K562 (cell line): ENCODE measurements around the gene FGF11. TPM values are rescaled to one million over a fixed set of nuclear protein-coding genes. Genes with fewer than 3 reads are reported as not detected.

ENCODE experiments used
- ATAC-seq: fragments of 200-7000 bp; cut with Tn5 transposase; 3 replicates; pipeline ENCODE4 v1.9.1; 2020; ENCODE audit warnings: moderate library complexity
- BruUV-seq: library from RNA; stranded (reverse); fragments of 400-500 nt; replicated peaks from 2 replicates; lab custom pipeline; 2021; lab: Mats Ljungman, UMichigan
- CTCF ChIA-PET: fragments of 300-600 bp; formaldehyde crosslinking; extraction: SDS; loops from one replicate; lab custom pipeline; 2021; ENCODE audit warnings: low intra/inter-chr PET ratio; lab: Yijun Ruan, JAX
- POLR2A ChIA-PET: fragments of 300-600, 350-650 bp; sonication (Branson Sonifier 250); formaldehyde crosslinking; extraction: SDS; loops from one replicate; lab custom pipeline; 2021; ENCODE audit warnings: antibody characterized with exemption, inconsistent platforms; lab: Yijun Ruan, JAX
- DNase-seq, 4 experiments: peaks; one replicate each; pipeline versions ENCODE4 v3.0.0 to v3.0.0-alpha.2; 2011 to 2018; ENCODE audit warnings: low spot score in 3 of 4, mixed read lengths in 3 of 4; ENCODE audit errors: extremely low read depth in 1 of 4
- FAIRE-seq: peaks from 2 replicates; lab custom pipeline; 2011; peaks lifted over from hg19 to GRCh38; lab: Jason Lieb, UNC
- H2AFZ ChIP-seq: 2 replicates; pipeline ENCODE4 v1.6.0; 2011; ENCODE audit warnings: low read depth, low read length, control low read depth, inconsistent platforms
- H3K27ac ChIP-seq: fragments of 200-600 bp; 3 replicates; pipeline ENCODE4 v1.8.0; 2011; ENCODE audit warnings: low read depth, mild to moderate bottlenecking, control low read depth, inconsistent platforms, low read length, moderate library complexity, mixed read lengths; ENCODE audit errors: extremely low read depth
- H3K27me3 ChIP-seq, 2 experiments: fragments of 300-600 bp in 1 of 2; 2 replicates in 1 of 2; 3 replicates in 1 of 2; pipeline versions ENCODE4 v1.6.0 to v1.8.0; 2011; ENCODE audit warnings: inconsistent platforms in 2 of 2, low read length in 2 of 2, mild to moderate bottlenecking in 1 of 2, mixed read lengths in 1 of 2, moderate library complexity in 1 of 2; ENCODE audit not compliant: control insufficient read depth in 2 of 2, insufficient read depth in 2 of 2
- H3K36me3 ChIP-seq: fragments of 300-600 bp; 3 replicates; pipeline ENCODE4 v1.8.0; 2011; ENCODE audit warnings: mild to moderate bottlenecking, low read length, inconsistent platforms; ENCODE audit not compliant: control insufficient read depth, insufficient read depth
- H3K4me1 ChIP-seq, 2 experiments: fragments of 200-600 bp in 1 of 2; replicated peaks in 1 of 2; 2 replicates in 1 of 2; 3 replicates in 1 of 2; pipeline versions ENCODE4 v1.5.1 to v1.8.0; 2011; ENCODE audit warnings: inconsistent platforms in 2 of 2, low read length in 2 of 2, mild to moderate bottlenecking in 1 of 2, mixed read lengths in 1 of 2, moderate library complexity in 1 of 2; ENCODE audit not compliant: control insufficient read depth in 2 of 2, insufficient read depth in 2 of 2
- H3K4me2 ChIP-seq: 2 replicates; pipeline ENCODE4 v1.6.1; 2011; ENCODE audit warnings: low read length, control low read depth, inconsistent platforms, mixed read lengths; ENCODE audit not compliant: insufficient read depth
- H3K4me3 ChIP-seq: fragments of 200-600 bp; sonication (generic), shearing (Covaris generic); 2 replicates; pipeline ENCODE4 v1.5.1; 2016; ENCODE audit warnings: control low read depth, inconsistent platforms
- H3K79me2 ChIP-seq: fragments of 200-600 bp; 3 replicates; pipeline ENCODE4 v1.8.0; 2011; ENCODE audit warnings: low read length, inconsistent platforms; ENCODE audit not compliant: control insufficient read depth, insufficient read depth
- H3K9ac ChIP-seq, 2 experiments: 2 replicates each; pipeline versions ENCODE4 v1.6.0 to v1.6.1; 2011; ENCODE audit warnings: low read depth in 2 of 2, low read length in 2 of 2, control low read depth in 1 of 2, inconsistent platforms in 1 of 2, mild to moderate bottlenecking in 1 of 2, mixed read lengths in 1 of 2; ENCODE audit not compliant: insufficient read depth in 1 of 2
- H3K9me1 ChIP-seq: one replicate; pipeline ENCODE4 v1.6.0; 2011; ENCODE audit warnings: inconsistent platforms, mild to moderate bottlenecking, low read length, moderate library complexity; ENCODE audit not compliant: control insufficient read depth, insufficient read depth
- H3K9me3 ChIP-seq: replicated peaks from 2 replicates; pipeline ENCODE4 v1.5.1; 2011; ENCODE audit warnings: low read depth, low read length, inconsistent platforms; ENCODE audit not compliant: control insufficient read depth, insufficient read depth
- H4K20me1 ChIP-seq: replicated peaks from 2 replicates; pipeline ENCODE4 v1.6.1; 2011; ENCODE audit warnings: low read length, inconsistent platforms, mixed read lengths; ENCODE audit not compliant: control insufficient read depth, insufficient read depth
- HMBOX1 ChIP-seq: sonication (generic); IDR thresholded peaks from 2 replicates; pipeline ENCODE4 v1.6.1; 2016
- IFI16 ChIP-seq: fragments of 250-450 bp; sonication (Bioruptor Pico); IDR thresholded peaks from 2 replicates; pipeline ENCODE4 v2.1.2; 2022; ENCODE audit warnings: mild to moderate bottlenecking, inconsistent platforms
- KLF16 ChIP-seq: IDR thresholded peaks from 2 replicates; pipeline ENCODE4 v1.6.1; 2016; ENCODE audit warnings: antibody characterized with exemption
- NELFE ChIP-seq: IDR thresholded peaks from 2 replicates; pipeline ENCODE4 v1.6.1; 2011; ENCODE audit warnings: mild to moderate bottlenecking; ENCODE audit not compliant: insufficient read depth, insufficient read length
- NFRKB ChIP-seq: fragments of 450-650 bp; IDR thresholded peaks from 2 replicates; pipeline ENCODE4 v1.6.1; 2016; ENCODE audit warnings: low read depth
- NR3C1 ChIP-seq: sonication (generic); formaldehyde crosslinking; IDR thresholded peaks from 2 replicates; pipeline ENCODE4 v1.8.1; 2022; ENCODE audit warnings: missing genetic modification reagents
- PRDM10 ChIP-seq: fragments of 450-650 bp; IDR thresholded peaks from 2 replicates; pipeline ENCODE4 v1.6.1; 2018; ENCODE audit not compliant: partially characterized antibody
- SNIP1 ChIP-seq: fragments of 450-650 bp; IDR thresholded peaks from 2 replicates; pipeline ENCODE4 v1.7.1; 2017; ENCODE audit warnings: low read depth, mild to moderate bottlenecking
- STAT6 ChIP-seq: sonication (generic); formaldehyde crosslinking; IDR thresholded peaks from 2 replicates; pipeline ENCODE4 v1.8.1; 2023; ENCODE audit warnings: mild to moderate bottlenecking, missing genetic modification reagents
- TAF9B ChIP-seq: fragments of 450-650 bp; IDR thresholded peaks from 2 replicates; pipeline ENCODE4 v1.6.1; 2018; ENCODE audit warnings: mild to moderate bottlenecking; ENCODE audit not compliant: partially characterized antibody
- YY1 ChIP-seq, 3 experiments: IDR thresholded peaks; 2 replicates each; pipeline ENCODE4 v1.6.1; 2011; ENCODE audit warnings: low read length in 2 of 3, mild to moderate bottlenecking in 2 of 3, moderate library complexity in 2 of 3, borderline replicate concordance in 1 of 3, control low read depth in 1 of 3, low read depth in 1 of 3; ENCODE audit not compliant: insufficient read depth in 3 of 3, insufficient replicate concordance in 2 of 3, control insufficient read depth in 1 of 3, insufficient read length in 1 of 3; ENCODE audit errors: extremely low read depth in 1 of 3
- ZFP36 ChIP-seq: fragments of 150-350 bp; IDR thresholded peaks from 2 replicates; pipeline ENCODE4 v1.6.1; 2018; ENCODE audit warnings: low read length, low read depth; ENCODE audit not compliant: partially characterized antibody
- ZNF174 ChIP-seq: fragments of 250-450 bp; sonication (Bioruptor Pico); IDR thresholded peaks from 2 replicates; pipeline ENCODE4 v1.4.0; 2020; ENCODE audit warnings: mild to moderate bottlenecking
- ZNF551 ChIP-seq: fragments of 250-450 bp; sonication (Bioruptor Pico); IDR thresholded peaks from 2 replicates; pipeline ENCODE4 v1.5.0; 2021; ENCODE audit warnings: mild to moderate bottlenecking, moderate library complexity
- ZNF586 ChIP-seq: fragments of 450-650 bp; formaldehyde crosslinking; conservative IDR thresholded peaks from 2 replicates; pipeline ENCODE4 v1.4.0; 2020; ENCODE audit warnings: mild to moderate bottlenecking, moderate library complexity
- WGBS: fragments of 100-300 bp; shearing (Covaris generic); methylation state at CpG from one replicate; pipeline ENCODE4 v1.1.6; 2016; ENCODE audit warnings: low coverage, mixed read lengths; ENCODE audit not compliant: insufficient coverage; ENCODE audit errors: missing lambda C conversion rate; 5-methylcytosine and 5-hydroxymethylcytosine counted together
- in situ Hi-C: fragments of 300-500 bp; cut with MboI; formaldehyde crosslinking; loops from 4 replicates; pipeline ENCODE4 v1.15.0; 2018; ENCODE audit warnings: inconsistent platforms, mixed read lengths
- intact Hi-C: fragments of 100-400 bp; cut with micrococcal nuclease; formaldehyde crosslinking; loops from 2 replicates; pipeline ENCODE4 v1.14.2; 2022
- polyA plus RNA-seq, 8 experiments: library from polyadenylated mRNA; depleted of rRNA in 4 of 8; stranded (reverse) in 5 of 8; unstranded in 3 of 8; fragments of >200 nt; fragmentation: Nextera tagmentation in 2 of 8; fragmentation: Illumina TruSeq in 1 of 8; extraction: Ambion mirVana in 2 of 8; extraction: Trizol in 1 of 8; gene quantifications; 2 replicates each; pipeline versions ENCODE4 v1.2.1 to v1.2.3, GENCODE V29; 2011 to 2014; ENCODE audit warnings: inconsistent platforms in 1 of 8, missing spikeins in 1 of 8
- total RNA-seq, 7 experiments: library from RNA; depleted of rRNA in 6 of 7; stranded (reverse); fragments of >200 nt in 6 of 7; fragmentation: Illumina TruSeq in 2 of 7; extraction: Trizol in 2 of 7; gene quantifications; 2 replicates each; pipeline versions ENCODE4 v1.2.1 to v1.2.3, GENCODE V29; 2011 to 2021; ENCODE audit warnings: low replicate concordance in 1 of 7

Gene FGF11
- total and polyA plus RNA-seq, 9 of the 15 experiments (the other 6 are each of a cell fraction or from before 2014, with no cell fraction given): 1.2 to 7.5 (median 3.0) TPM

GRCh38 chr17:7459961-7460545 lies 20.7 kb downstream of the FGF11 start:
- Histone ChIP-seq H3K9me1 (no peaks in the 10 kb centered on the region), H3K4me3 (no peak overlapping the region), H3K27me3 (no peaks in the 10 kb centered on the region), H3K4me1 (peaks cover 0 to 18% of the 10 kb centered on the region in 2 experiments; a peak in 3 of 5 replicates), H3K9me3 (no peaks in the 10 kb centered on the region), H3K27ac (no peak overlapping the region), H2AFZ (no peak overlapping the region), H4K20me1 (no peaks in the 10 kb centered on the region), H3K9ac (no peak overlapping the region), H3K36me3 (peaks cover 24% of the 10 kb centered on the region; the same call in 1 of the 3 replicates), H3K79me2 (no peaks in the 10 kb centered on the region; the same call in 2 of the 3 replicates), H3K4me2 (no peak overlapping the region)
- ATAC-seq: no peak
- FAIRE-seq: no peak
- DNase-seq: no peak
- WGBS: 93% methylated on average over 3 of the region's 3 CpGs
- ChIA-PET POLR2A (interaction anchor here (1.4 to 2.1 kb wide), 3 partner anchors 11 to 16 kb away, joined by 6 to 7 read pairs (median 6); no protein-coding TSS in a partner anchor), CTCF (no interaction called here)
- no TSS peak for BruUV-seq
- intact Hi-C loops: no loop called here
- in situ Hi-C loops: no loop called here
- TF ChIP-seq IFI16: no peak
- peak in 2 of 3 experiments; percentile 43 to 84 for TF ChIP-seq YY1 (IDR thresholded peaks at IDR 0.05; ENCODE audit: borderline replicate concordance in 1 of 3, control insufficient read depth in 1 of 3, extremely low read depth in 1 of 3, insufficient read depth in 3 of 3, insufficient read length in 1 of 3, insufficient replicate concordance in 2 of 3, low read depth in 1 of 3, low read length in 2 of 3)
- no peak for TF ChIP-seq KLF16
- peak; percentile 88 for TF ChIP-seq PRDM10
- TF ChIP-seq ZNF551 (CRISPR knock-in tag): no peak
- no peak for TF ChIP-seq NFRKB
- TF ChIP-seq HMBOX1: no peak
- TF ChIP-seq STAT6 (CRISPR knock-in tag): no peak
- no peak for TF ChIP-seq NR3C1
- TF ChIP-seq SNIP1: no peak
- no peak for TF ChIP-seq ZNF586 (CRISPR knock-in tag)
- TF ChIP-seq NELFE: no peak
- TF ChIP-seq ZNF174: no peak
- no peak for TF ChIP-seq TAF9B
- no peak for TF ChIP-seq ZFP36
